ENCODE measurements around the gene TDRD9. TPM values are rescaled to one million over a fixed set of nuclear protein-coding genes. Genes with fewer than 3 reads are reported as not detected.

The TDRD9 gene
- total and polyA plus RNA-seq, 2 experiments from 2014 or later = 0.24 TPM; not detected in 1

DNA sequence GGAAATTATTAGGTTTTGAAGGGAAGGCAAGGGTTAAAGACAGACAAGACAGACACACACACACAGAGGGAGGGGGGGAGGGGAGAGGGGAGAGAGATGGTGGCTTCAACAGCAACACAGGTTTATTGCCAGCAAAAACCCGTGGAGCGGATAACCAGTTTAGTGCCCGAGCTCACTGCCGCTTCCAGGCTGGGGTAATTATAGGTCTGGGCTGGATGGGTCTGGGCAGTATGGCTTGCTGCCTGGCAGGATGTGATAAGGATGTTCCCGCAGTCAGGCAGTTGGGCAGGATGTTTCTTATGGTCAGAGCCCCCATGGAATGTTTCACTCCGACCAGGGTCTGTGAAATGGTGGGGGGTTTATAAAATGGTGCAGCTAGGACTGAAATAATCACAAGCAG lies 4.4 kb upstream of the TDRD9 start:
- Histone ChIP-seq H3K4me1 (ENCODE audit: insufficient read depth) (no peaks in the 10 kb centered on the region; the same call in 1 of the 2 replicates), H4K20me1 (replicated peaks; ENCODE audit: insufficient read depth) (no peaks in the 10 kb centered on the region; the same call in 1 of the 2 replicates)
- peaks cover 8% of the 10 kb centered on the region; the same call in 2 of the 3 replicates for H3K4me1 Mint-ChIP-seq

DNA sequence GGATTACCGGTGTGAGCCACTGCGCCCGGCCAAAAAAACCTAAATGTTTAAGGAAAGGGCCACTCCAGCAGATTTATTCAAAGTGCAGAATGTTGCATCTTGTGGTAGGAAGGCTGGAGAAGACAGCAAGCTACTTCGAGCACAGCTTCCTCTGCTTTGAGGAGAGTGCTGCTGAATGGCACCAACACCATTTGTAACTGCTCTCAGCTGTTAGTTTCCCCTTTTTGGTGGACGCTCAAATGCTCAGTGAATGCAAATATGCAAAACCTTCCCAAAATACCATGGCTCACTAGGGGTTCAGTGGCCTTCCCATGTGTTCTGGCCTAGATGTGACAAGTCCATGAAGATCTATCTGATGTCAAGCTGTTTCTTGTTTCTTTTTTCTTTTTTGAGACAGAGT lies 2.9 kb upstream of the TDRD9 start:
- ATAC-seq (no peak), DNase-seq (ENCODE audit: low spot score) (no peak)
- Histone ChIP-seq H3K79me2 (replicated peaks; ENCODE audit: insufficient read depth) (peaks cover 8% of the 10 kb centered on the region), H3K4me1 (ENCODE audit: insufficient read depth) (no peaks in the 10 kb centered on the region; the same call in 1 of the 2 replicates), H3K27me3 (ENCODE audit: insufficient read depth) (no peaks in the 10 kb centered on the region), H3K4me2 (no peak overlapping the region), H3K9me2 (ENCODE audit: insufficient read depth) (no peaks in the 10 kb centered on the region), H3K36me3 (ENCODE audit: insufficient read depth) (no peaks in the 10 kb centered on the region), H3F3A (replicated peaks; ENCODE audit: low read depth) (no peaks in the 10 kb centered on the region), H3K4me3 (no peak overlapping the region), H2AFZ (no peak overlapping the region), H4K20me1 (replicated peaks; ENCODE audit: insufficient read depth) (no peaks in the 10 kb centered on the region), H3K27ac (ENCODE audit: low read depth) (no peak overlapping the region)
- no peaks in the 10 kb centered on the region for H3K27me3 Mint-ChIP-seq (ENCODE audit: insufficient read depth, low read depth, poor library complexity)
- H3K4me3 Mint-ChIP-seq = no peak overlapping the region
- TF ChIP-seq CREB1 (CRISPR knock-in tag; IDR thresholded peaks at IDR 0.05; ENCODE audit: low read depth) (no peak), STAT1 (IDR thresholded peaks at IDR 0.05; ENCODE audit: unreplicated experiment) (no peak), ZNF114 (CRISPR knock-in tag; IDR thresholded peaks at IDR 0.05) (no peak)
- no peaks in the 10 kb centered on the region for H3K36me3 Mint-ChIP-seq (ENCODE audit: low read depth)
- H3K27ac Mint-ChIP-seq = no peak overlapping the region
- no peaks in the 10 kb centered on the region; the same call in 2 of the 3 replicates for H3K9me3 Mint-ChIP-seq
- peaks cover 8% of the 10 kb centered on the region; the same call in 2 of the 3 replicates for H3K4me1 Mint-ChIP-seq

More for the DNA sequence above, 4.4 kb upstream of the TDRD9 start:
- Histone ChIP-seq H3K27me3 (ENCODE audit: insufficient read depth) (no peaks in the 10 kb centered on the region), H3K36me3 (ENCODE audit: insufficient read depth) (no peaks in the 10 kb centered on the region), H3K9me2 (ENCODE audit: insufficient read depth) (no peaks in the 10 kb centered on the region), H3K4me2 (no peak overlapping the region), H3K27ac (ENCODE audit: low read depth) (no peak overlapping the region), H2AFZ (peak overlapping the region; percentile 73; the same call in 1 of the 2 replicates), H3F3A (replicated peaks; ENCODE audit: low read depth) (no peaks in the 10 kb centered on the region), H3K4me3 (no peak overlapping the region), H3K79me2 (replicated peaks; ENCODE audit: insufficient read depth) (peaks cover 23% of the 10 kb centered on the region)
- Mint-ChIP-seq H3K9me3 (no peaks in the 10 kb centered on the region), H3K27ac (no peak overlapping the region), H3K36me3 (ENCODE audit: low read depth) (peaks cover 3% of the 10 kb centered on the region; the same call in 1 of the 3 replicates), H3K4me3 (no peak overlapping the region), H3K27me3 (ENCODE audit: insufficient read depth, low read depth, poor library complexity) (no peaks in the 10 kb centered on the region)
- TF ChIP-seq EZH2phosphoT487 (IDR thresholded peaks at IDR 0.05; ENCODE audit: unreplicated experiment) (no peak), ZNF114 (CRISPR knock-in tag; IDR thresholded peaks at IDR 0.05) (no peak), STAT1 (IDR thresholded peaks at IDR 0.05; ENCODE audit: unreplicated experiment) (no peak), ZNF331 (CRISPR knock-in tag; IDR thresholded peaks at IDR 0.05; ENCODE audit: low read depth) (no peak), POLR2AphosphoS5 (IDR thresholded peaks at IDR 0.05; ENCODE audit: low read depth) (no peak)
- TF ChIP-seq, protein P1, sequence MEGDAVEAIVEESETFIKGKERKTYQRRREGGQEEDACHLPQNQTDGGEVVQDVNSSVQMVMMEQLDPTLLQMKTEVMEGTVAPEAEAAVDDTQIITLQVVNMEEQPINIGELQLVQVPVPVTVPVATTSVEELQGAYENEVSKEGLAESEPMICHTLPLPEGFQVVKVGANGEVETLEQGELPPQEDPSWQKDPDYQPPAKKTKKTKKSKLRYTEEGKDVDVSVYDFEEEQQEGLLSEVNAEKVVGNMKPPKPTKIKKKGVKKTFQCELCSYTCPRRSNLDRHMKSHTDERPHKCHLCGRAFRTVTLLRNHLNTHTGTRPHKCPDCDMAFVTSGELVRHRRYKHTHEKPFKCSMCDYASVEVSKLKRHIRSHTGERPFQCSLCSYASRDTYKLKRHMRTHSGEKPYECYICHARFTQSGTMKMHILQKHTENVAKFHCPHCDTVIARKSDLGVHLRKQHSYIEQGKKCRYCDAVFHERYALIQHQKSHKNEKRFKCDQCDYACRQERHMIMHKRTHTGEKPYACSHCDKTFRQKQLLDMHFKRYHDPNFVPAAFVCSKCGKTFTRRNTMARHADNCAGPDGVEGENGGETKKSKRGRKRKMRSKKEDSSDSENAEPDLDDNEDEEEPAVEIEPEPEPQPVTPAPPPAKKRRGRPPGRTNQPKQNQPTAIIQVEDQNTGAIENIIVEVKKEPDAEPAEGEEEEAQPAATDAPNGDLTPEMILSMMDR (conservative IDR thresholded peaks at IDR 0.05; ENCODE audit: low read depth in 2 of 2) = no peak
- TF ChIP-seq, protein P2, sequence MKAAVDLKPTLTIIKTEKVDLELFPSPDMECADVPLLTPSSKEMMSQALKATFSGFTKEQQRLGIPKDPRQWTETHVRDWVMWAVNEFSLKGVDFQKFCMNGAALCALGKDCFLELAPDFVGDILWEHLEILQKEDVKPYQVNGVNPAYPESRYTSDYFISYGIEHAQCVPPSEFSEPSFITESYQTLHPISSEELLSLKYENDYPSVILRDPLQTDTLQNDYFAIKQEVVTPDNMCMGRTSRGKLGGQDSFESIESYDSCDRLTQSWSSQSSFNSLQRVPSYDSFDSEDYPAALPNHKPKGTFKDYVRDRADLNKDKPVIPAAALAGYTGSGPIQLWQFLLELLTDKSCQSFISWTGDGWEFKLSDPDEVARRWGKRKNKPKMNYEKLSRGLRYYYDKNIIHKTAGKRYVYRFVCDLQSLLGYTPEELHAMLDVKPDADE (IDR thresholded peaks at IDR 0.05) = no peak
- no peak for ATAC-seq
- no peak for DNase-seq (ENCODE audit: low spot score)

All from GM23338 (cell line).